ENCODE measurements around the gene LHX3.

The LHX3 gene

GRCh38 chr9:136209786-136210185, 4.9 kb upstream of the LHX3 start:
- H3K9me3 ChIP-seq (ENCODE audit: control insufficient read depth, low read length), result no peaks in the 10 kb centered on the region
- H3K4me2 ChIP-seq (ENCODE audit: low read length), result no peak overlapping the region
- no peak overlapping the region for H2AFZ ChIP-seq
- no peaks in the 10 kb centered on the region for H3K27me3 ChIP-seq (ENCODE audit: control insufficient read depth, insufficient read depth, low read length)
- H3K9ac ChIP-seq, result no peak overlapping the region
- no peak overlapping the region for H3K27ac ChIP-seq
- H3K4me1 ChIP-seq, result no peaks in the 10 kb centered on the region
- no peak for TF ChIP-seq CTCF (IDR thresholded peaks at IDR 0.05)
- H3K36me3 ChIP-seq (ENCODE audit: control insufficient read depth, insufficient read depth, low read length), result no peaks in the 10 kb centered on the region
- no peak overlapping the region for H3K4me3 ChIP-seq (ENCODE audit: low read depth, low read length)
- H3K79me2 ChIP-seq, result no peaks in the 10 kb centered on the region

- no peak overlapping the region for H3K9ac ChIP-seq
- no peak overlapping the region for H2AFZ ChIP-seq
- H3K4me1 ChIP-seq, result no peaks in the 10 kb centered on the region
- TF ChIP-seq CTCF (IDR thresholded peaks at IDR 0.05), result no peak
- no peak overlapping the region for H3K4me3 ChIP-seq (ENCODE audit: low read depth, low read length)
- H3K9me3 ChIP-seq (ENCODE audit: control insufficient read depth, low read length), result no peaks in the 10 kb centered on the region
- no peaks in the 10 kb centered on the region for H3K79me2 ChIP-seq
- H3K27me3 ChIP-seq (ENCODE audit: control insufficient read depth, insufficient read depth, low read length), result peaks cover 1% of the 10 kb centered on the region
- H3K4me2 ChIP-seq (ENCODE audit: low read length), result no peak overlapping the region
- H3K27ac ChIP-seq, result no peak overlapping the region
- no peaks in the 10 kb centered on the region for H3K36me3 ChIP-seq (ENCODE audit: control insufficient read depth, insufficient read depth, low read length)
Measured at GRCh38 chr9:136209232-136209631, 4.3 kb upstream of the LHX3 start.

- no peaks in the 10 kb centered on the region for H3K36me3 ChIP-seq (ENCODE audit: control insufficient read depth, insufficient read depth, low read length)
- no peak overlapping the region for H3K9ac ChIP-seq
- no peak overlapping the region for H3K27ac ChIP-seq
- H3K4me1 ChIP-seq, result no peaks in the 10 kb centered on the region
- no peaks in the 10 kb centered on the region for H3K9me3 ChIP-seq (ENCODE audit: control insufficient read depth, low read length)
- no peaks in the 10 kb centered on the region for H3K79me2 ChIP-seq
- H3K4me3 ChIP-seq (ENCODE audit: low read depth, low read length), result no peak overlapping the region
- H2AFZ ChIP-seq, result no peak overlapping the region
- H3K4me2 ChIP-seq (ENCODE audit: low read length), result no peak overlapping the region
- TF ChIP-seq CTCF (IDR thresholded peaks at IDR 0.05), result no peak
- peaks cover 3% of the 10 kb centered on the region for H3K27me3 ChIP-seq (ENCODE audit: control insufficient read depth, insufficient read depth, low read length)
Measured at GRCh38 chr9:136208675-136209074, 3.7 kb upstream of the LHX3 start.

- peaks cover 4% of the 10 kb centered on the region for H3K27me3 ChIP-seq (ENCODE audit: control insufficient read depth, insufficient read depth, low read length)
- no peak overlapping the region for H3K4me3 ChIP-seq (ENCODE audit: low read depth, low read length)
- H3K27ac ChIP-seq, result no peak overlapping the region
- TF ChIP-seq CTCF (IDR thresholded peaks at IDR 0.05), result no peak
- H3K36me3 ChIP-seq (ENCODE audit: control insufficient read depth, insufficient read depth, low read length), result no peaks in the 10 kb centered on the region
- no peaks in the 10 kb centered on the region for H3K79me2 ChIP-seq
- no peak overlapping the region for H3K4me2 ChIP-seq (ENCODE audit: low read length)
- H2AFZ ChIP-seq, result no peak overlapping the region
- no peaks in the 10 kb centered on the region for H3K9me3 ChIP-seq (ENCODE audit: control insufficient read depth, low read length)
- H3K9ac ChIP-seq, result no peak overlapping the region
- no peaks in the 10 kb centered on the region for H3K4me1 ChIP-seq
Measured at GRCh38 chr9:136207616-136208015, 2.7 kb upstream of the LHX3 start.

- Histone ChIP-seq H3K9ac (no peak overlapping the region), H3K4me1 (no peaks in the 10 kb centered on the region), H3K36me3 (ENCODE audit: control insufficient read depth, insufficient read depth, low read length) (no peaks in the 10 kb centered on the region), H3K4me2 (ENCODE audit: low read length) (no peak overlapping the region), H3K27ac (no peak overlapping the region), H3K79me2 (no peaks in the 10 kb centered on the region), H3K27me3 (ENCODE audit: control insufficient read depth, insufficient read depth, low read length) (peaks cover 8% of the 10 kb centered on the region), H2AFZ (no peak overlapping the region), H3K9me3 (ENCODE audit: control insufficient read depth, low read length) (no peaks in the 10 kb centered on the region), H3K4me3 (ENCODE audit: low read depth, low read length) (no peak overlapping the region)
- TF ChIP-seq CTCF (IDR thresholded peaks at IDR 0.05), result no peak
Measured at GRCh38 chr9:136206602-136207275, 1.8 kb upstream of the LHX3 start.
